Epidermal melanocyte (primary cell): ENCODE data around the gene KDM8.

Experiments used
- DNase-seq: peaks from one replicate; pipeline ENCODE4 v3.0.0; 2011; ENCODE audit warnings: low spot score; ENCODE audit not compliant: insufficient read length

KDM8 gene

GRCh38 chr16:27203507-27204311, at the start of gene KDM8:
TSS of gene KDM8 (plus strand) at chr16:27203526. CDS start at chr16:27210124, 6,598 bp downstream.
- DNase-seq, result peak; percentile 94

- peak; percentile 45 for DNase-seq
These were observed 48.4 kb upstream of the KDM8 start for GRCh38 chr16:27154705-27155521.

GRCh38 chr16:27156579-27156978, 46.7 kb upstream of the KDM8 start:
- no peak for DNase-seq

GRCh38 chr16:27161398-27161797, 41.9 kb upstream of the KDM8 start:
- no peak for DNase-seq

- no peak for DNase-seq
These were observed 39.0 kb upstream of the KDM8 start for GRCh38 chr16:27164352-27164751.

GRCh38 chr16:27165576-27165975, 37.8 kb upstream of the KDM8 start:
- DNase-seq, result no peak

- no peak for DNase-seq
These were observed 34.5 kb upstream of the KDM8 start for GRCh38 chr16:27168790-27169189.

- DNase-seq, result no peak
These were observed 33.7 kb upstream of the KDM8 start for GRCh38 chr16:27169511-27170071.

- no peak for DNase-seq
These were observed 31.7 kb upstream of the KDM8 start for GRCh38 chr16:27171584-27171983.

GRCh38 chr16:27174007-27174406, 29.3 kb upstream of the KDM8 start:
- DNase-seq, result no peak

- DNase-seq, result no peak
These were observed 28.5 kb upstream of the KDM8 start for GRCh38 chr16:27174798-27175197.

GRCh38 chr16:27175888-27176287, 27.4 kb upstream of the KDM8 start:
- no peak for DNase-seq

- no peak for DNase-seq
These were observed 26.1 kb upstream of the KDM8 start for GRCh38 chr16:27177031-27177774.

GRCh38 chr16:27179500-27180072, 23.7 kb upstream of the KDM8 start:
- no peak for DNase-seq

- no peak for DNase-seq
These were observed 22.1 kb upstream of the KDM8 start for GRCh38 chr16:27181019-27181790.

- DNase-seq, result no peak
These were observed 20.4 kb upstream of the KDM8 start for GRCh38 chr16:27182906-27183405.

- DNase-seq, result no peak
These were observed 17.6 kb upstream of the KDM8 start for GRCh38 chr16:27185776-27186130.

- DNase-seq, result no peak
These were observed 14.7 kb upstream of the KDM8 start for GRCh38 chr16:27188633-27189032.

- no peak for DNase-seq
These were observed 13.9 kb upstream of the KDM8 start for GRCh38 chr16:27189335-27189972.
